HTERT RPE-1 (cell line): ENCODE measurements around the gene ULBP2.
"Not testable (repeated sequence)": the region's sequence is repeated elsewhere in the genome, so short reads cannot be mapped to it uniquely, and the experiment has no call there.

Experiments used
- in situ Hi-C: fragments of 300-500 bp; cut with MboI; formaldehyde crosslinking; loops from 4 replicates; pipeline ENCODE4 v1.14.3; 2020; ENCODE audit warnings: low sequenced_read_pairs

ULBP2 gene

GRCh38 chr6:149948011-149948410 lies 6.2 kb downstream of the ULBP2 start:
- in situ Hi-C loops = no loop called here

GRCh38 chr6:149948616-149949015 lies 6.8 kb downstream of the ULBP2 start:
- in situ Hi-C loops = no loop called here

GRCh38 chr6:149950423-149950822 lies 8.6 kb downstream of the ULBP2 start:
- in situ Hi-C loops = no loop called here

DNA sequence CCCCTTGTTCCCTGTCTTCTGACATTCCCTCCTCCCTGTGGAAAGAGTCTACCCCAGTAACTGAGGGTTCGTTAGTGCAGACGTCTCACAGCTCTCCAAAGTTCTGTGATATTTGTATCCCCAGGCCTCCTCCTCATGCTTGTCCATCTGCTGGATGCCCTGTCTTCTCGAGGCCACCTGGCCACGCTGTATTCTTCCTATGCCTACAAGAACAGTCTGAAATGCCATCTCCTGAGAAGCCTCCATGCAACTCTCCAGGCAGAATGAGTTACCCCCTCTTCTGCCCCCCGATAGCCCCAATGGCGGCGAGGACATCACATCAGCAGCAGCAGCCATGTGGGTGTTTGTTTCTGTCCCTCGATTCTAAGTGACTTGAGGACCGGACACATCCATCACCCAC lies 9.3 kb downstream of the ULBP2 start:
- in situ Hi-C loops = no loop called here

- in situ Hi-C loops = no loop called here
These were observed 9.8 kb downstream of the ULBP2 start for GRCh38 chr6:149951626-149952025.

GRCh38 chr6:149953390-149953789 lies 11.6 kb downstream of the ULBP2 start:
- in situ Hi-C loops = not testable (repeated sequence)

DNA sequence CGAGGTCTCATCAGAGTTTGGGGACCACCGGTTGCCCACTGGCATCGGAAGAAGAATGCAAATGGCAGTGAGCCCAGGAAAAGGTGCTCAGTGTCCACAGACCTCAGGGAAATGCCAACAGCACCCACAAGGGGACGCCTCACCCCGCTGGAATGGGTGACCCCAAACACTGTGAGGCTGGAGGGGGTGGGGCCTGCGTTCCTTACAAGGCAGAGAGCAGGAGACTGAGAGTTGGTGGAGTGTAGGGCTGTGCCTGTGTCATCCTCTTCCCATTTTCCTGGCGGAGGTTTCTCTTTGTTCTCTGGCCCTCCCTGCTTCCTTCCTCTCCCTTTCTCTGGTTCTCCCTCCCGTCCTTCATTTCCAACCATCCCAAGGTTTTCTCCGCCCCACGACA lies 12.1 kb downstream of the ULBP2 start:
- in situ Hi-C loops = not testable (repeated sequence)

DNA sequence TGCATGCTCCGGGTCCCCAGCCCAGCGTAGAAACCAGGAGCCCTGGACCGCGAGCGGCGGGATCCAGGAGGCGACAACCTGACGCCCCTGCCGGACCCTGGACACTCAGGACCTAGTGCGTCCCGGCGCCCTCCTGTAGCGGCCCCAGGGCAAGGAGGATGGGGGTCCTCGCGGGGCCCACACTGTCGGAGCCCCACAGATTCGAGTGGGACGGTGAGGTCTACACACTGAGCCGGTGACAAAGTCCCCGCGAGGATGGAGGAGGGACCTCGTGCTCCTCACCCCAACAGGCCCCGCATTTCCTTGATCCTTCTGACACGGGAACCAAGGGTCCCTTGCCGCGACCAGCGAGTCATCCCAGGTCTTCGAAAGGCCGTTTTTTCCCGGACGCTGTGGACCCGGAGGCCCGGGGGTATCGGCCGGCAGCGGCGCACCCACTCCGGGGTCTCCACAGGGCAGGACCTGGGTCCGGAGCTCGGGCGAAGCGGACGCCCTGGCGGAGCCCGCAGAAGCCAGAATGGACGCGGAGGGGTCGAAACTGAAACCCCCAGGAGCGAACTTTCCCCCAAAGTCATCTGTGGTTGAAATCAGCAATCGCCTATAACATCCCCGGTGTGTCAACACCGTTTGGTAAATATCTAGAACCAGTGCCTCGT lies 12.6 kb downstream of the ULBP2 start:
- in situ Hi-C loops = not testable (repeated sequence)

GRCh38 chr6:149954984-149955653 lies 13.3 kb downstream of the ULBP2 start:
- in situ Hi-C loops = not testable (repeated sequence)

DNA sequence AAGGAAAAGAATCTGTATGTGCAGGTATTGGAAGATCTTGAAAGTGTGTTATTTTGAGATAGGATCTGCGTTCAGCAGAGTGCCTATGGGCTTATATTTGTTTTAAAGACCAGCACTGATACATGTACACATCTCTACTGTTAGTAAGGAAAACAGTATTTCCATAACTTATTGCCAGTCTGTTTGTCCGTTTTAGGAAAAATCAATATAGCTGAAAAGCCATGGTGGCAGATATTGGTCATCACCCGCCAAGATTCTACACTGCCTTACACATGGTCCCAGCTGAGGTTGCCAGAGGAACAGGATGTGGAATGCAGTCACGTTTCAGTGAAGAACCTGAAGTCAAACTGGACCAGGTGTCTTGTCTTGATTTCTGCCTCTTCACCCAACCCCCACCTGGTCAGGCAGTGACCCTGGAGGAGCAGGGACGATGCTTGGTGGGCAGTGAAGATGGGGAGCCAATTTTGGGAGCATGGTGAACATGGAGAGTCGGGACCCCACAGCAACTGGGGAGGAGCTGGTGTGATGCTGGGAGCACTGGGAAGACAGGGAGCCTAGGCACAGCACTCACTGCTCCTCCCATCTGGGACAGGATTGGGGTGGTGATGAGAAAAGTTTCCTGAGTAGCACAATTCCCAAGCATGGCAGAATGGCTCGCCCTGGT lies 14.0 kb downstream of the ULBP2 start:
- in situ Hi-C loops = not testable (repeated sequence)

DNA sequence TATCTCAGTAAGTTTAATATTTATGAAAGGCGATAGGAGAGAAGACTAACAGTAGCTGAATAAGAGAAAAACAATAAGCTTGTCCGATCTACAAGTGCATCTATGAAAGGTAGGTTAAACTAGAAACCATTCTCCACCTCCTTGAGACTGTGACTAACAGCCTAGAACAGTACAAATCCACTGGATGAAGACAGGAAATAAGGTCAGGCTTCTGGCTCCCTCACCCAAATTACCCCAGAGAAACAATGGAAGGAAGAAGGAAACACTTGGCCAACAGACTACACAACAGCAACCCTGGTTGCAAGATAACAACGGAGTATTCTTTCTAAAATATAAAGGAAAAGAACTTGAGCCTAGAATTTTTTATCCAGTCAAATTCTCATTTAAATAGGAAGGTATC lies 16.3 kb downstream of the ULBP2 start:
- in situ Hi-C loops = not testable (repeated sequence)

DNA sequence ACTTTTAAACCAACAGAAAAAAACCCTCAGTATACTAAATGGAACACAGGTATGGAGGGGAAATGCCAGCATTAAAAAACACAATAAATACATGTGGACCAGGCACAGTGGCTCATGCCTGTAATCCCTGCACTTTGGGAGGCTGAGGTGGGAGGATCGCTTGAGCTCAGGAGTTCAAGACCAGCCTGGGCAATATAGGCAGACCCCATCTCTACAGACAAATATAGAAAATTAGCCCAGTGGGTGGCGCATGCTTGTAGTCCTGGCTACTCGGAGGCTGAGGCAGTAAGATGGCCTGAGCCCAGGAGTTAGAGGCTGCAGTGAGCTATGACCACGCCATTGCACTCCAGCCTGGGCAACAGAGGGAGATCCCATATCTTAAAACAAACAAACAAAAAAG lies 18.0 kb downstream of the ULBP2 start:
- in situ Hi-C loops = not testable (repeated sequence)

- in situ Hi-C loops = no loop called here
These were observed 18.7 kb downstream of the ULBP2 start for GRCh38 chr6:149960488-149960887.

GRCh38 chr6:149961728-149962425 lies 20.1 kb downstream of the ULBP2 start:
- in situ Hi-C loops = no loop called here

- in situ Hi-C loops = no loop called here
These were observed 20.8 kb downstream of the ULBP2 start for GRCh38 chr6:149962461-149963211.

GRCh38 chr6:149963212-149963461 lies 21.3 kb downstream of the ULBP2 start:
- in situ Hi-C loops = no loop called here

- in situ Hi-C loops = no loop called here
These were observed 21.9 kb downstream of the ULBP2 start, which contains the start of gene ULBP1 for GRCh38 chr6:149963462-149964307. Gene ULBP1 (plus strand): TSS chr6:149963943. CDS start chr6:149964050, 107 bp downstream.

DNA sequence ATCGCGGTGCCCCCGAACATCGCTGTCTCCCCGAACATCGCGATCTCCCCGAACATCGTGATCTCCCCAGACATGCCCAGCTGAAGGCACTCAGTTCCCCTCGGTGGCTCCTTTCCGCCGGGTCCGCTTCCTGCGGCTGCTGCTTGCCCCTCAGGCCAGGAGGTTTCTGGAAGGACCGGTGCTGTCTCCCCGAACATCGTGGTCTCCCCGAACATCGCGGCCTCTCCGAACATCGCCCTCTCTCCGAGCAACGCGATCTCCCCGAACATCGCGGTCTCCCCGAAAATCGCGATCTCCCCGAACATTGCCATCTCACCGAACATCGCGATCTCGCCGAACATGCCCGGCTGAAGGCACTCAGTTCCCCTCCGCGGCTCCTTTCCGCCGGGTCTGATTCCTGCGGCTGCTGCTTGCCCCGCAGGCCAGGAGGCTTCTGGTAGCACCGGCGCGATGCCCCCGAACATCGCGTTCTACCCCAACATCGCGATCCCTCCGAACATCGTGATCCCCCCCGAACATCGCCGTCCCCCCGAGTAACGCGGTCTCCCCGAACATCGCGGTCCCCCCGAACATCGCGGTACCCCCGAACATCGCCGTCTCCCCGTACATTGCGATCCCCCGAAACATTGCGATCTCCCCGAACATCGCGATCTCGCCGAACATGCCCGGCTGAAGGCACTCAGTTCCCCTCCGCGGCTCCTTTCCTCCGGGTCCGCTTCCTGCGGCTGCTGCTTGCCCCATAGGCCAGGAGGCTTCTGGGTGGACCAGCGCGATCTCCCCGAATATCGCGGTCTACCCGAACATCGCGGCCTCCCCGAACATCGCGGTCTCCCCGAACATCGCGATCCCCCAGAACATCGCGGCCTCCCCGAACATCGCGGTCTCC lies 22.7 kb downstream of the ULBP2 start:
- in situ Hi-C loops = no loop called here
